ENCODE measurements around the gene FAM227B. TPM values are rescaled to one million over a fixed set of nuclear protein-coding genes. Genes with fewer than 3 reads are reported as not detected.

Gene FAM227B
- total RNA-seq, 2 donors from 2014 or later, result 2.1 TPM; not detected in 1

DNA sequence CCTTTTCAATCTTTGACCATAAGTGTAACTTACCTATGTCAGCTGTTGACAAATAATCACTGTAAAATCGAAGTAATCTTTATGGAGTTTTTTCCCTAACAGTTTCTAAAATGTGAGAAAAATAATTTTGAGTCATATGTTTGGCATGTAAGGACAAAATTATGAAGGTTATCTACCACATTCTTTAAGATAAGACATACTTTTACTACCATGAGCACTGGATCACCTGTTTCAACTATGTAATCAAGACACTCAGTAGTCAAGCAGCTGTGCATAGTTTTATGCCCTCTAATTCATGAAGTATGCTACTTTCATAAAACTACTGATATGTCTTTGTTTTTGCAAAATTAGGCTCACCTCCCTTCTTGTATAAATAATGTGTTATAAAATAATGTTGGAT, 185.4 kb downstream of the FAM227B start:
- WGBS, 2 donors, result 25 to 30% methylated on average over 1 of the region's 1 CpG
- ATAC-seq, result no peak
- H3K27me3 ChIP-seq, result no peaks in the 10 kb centered on the region
- intact Hi-C loops (cut with DNase I), result no loop called here
- no peaks in the 10 kb centered on the region for H3K36me3 ChIP-seq (replicated peaks in 1 of 2; ENCODE audit: insufficient read depth in 1 of 2, low read depth in 2 of 2)
- peaks cover 4% of the 10 kb centered on the region for H3K4me1 ChIP-seq
- TF ChIP-seq, protein P1, sequence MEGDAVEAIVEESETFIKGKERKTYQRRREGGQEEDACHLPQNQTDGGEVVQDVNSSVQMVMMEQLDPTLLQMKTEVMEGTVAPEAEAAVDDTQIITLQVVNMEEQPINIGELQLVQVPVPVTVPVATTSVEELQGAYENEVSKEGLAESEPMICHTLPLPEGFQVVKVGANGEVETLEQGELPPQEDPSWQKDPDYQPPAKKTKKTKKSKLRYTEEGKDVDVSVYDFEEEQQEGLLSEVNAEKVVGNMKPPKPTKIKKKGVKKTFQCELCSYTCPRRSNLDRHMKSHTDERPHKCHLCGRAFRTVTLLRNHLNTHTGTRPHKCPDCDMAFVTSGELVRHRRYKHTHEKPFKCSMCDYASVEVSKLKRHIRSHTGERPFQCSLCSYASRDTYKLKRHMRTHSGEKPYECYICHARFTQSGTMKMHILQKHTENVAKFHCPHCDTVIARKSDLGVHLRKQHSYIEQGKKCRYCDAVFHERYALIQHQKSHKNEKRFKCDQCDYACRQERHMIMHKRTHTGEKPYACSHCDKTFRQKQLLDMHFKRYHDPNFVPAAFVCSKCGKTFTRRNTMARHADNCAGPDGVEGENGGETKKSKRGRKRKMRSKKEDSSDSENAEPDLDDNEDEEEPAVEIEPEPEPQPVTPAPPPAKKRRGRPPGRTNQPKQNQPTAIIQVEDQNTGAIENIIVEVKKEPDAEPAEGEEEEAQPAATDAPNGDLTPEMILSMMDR (IDR thresholded peaks at IDR 0.05), result no peak
- TF ChIP-seq POLR2A (IDR thresholded peaks at IDR 0.05), result no peak
- H3K27ac ChIP-seq, result no peak overlapping the region
- no peaks in the 10 kb centered on the region for H3K9me3 ChIP-seq
- no peak overlapping the region for H3K4me3 ChIP-seq
- no peak for DNase-seq

DNA sequence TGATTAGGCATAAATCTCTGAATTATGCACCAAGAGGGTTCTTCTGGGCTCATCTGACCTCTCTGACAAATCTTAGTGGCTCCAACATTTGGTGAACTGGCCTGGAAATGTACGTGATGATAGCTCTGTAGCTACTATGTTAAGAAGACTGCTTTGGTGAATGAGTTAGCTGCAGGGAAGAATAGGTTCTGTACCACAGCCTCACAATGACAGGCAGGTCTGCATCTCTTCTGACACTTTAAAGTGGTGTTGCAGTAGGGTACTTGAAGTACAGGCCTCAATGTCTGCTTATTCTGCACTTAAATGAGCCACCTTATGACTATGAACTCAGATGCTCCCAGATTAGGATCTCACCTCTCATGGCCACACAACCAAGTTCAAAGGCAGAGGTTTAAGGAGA, 190.6 kb downstream of the FAM227B start:
- Histone ChIP-seq H3K27me3 (no peaks in the 10 kb centered on the region), H3K36me3 (replicated peaks in 1 of 2; ENCODE audit: insufficient read depth in 1 of 2, low read depth in 2 of 2) (no peaks in the 10 kb centered on the region), H3K27ac (no peak overlapping the region), H3K4me1 (peaks cover under 1% of the 10 kb centered on the region), H3K9me3 (no peaks in the 10 kb centered on the region), H3K4me3 (no peak overlapping the region)
- intact Hi-C loops (cut with DNase I), result no loop called here
- TF ChIP-seq, protein P1 (IDR thresholded peaks at IDR 0.05), result no peak
- TF ChIP-seq POLR2A (IDR thresholded peaks at IDR 0.05), result no peak
- 74 to 91% methylated on average over 1 of the region's 1 CpG for WGBS, 2 donors
- no peak for DNase-seq
- no peak for ATAC-seq

DNA sequence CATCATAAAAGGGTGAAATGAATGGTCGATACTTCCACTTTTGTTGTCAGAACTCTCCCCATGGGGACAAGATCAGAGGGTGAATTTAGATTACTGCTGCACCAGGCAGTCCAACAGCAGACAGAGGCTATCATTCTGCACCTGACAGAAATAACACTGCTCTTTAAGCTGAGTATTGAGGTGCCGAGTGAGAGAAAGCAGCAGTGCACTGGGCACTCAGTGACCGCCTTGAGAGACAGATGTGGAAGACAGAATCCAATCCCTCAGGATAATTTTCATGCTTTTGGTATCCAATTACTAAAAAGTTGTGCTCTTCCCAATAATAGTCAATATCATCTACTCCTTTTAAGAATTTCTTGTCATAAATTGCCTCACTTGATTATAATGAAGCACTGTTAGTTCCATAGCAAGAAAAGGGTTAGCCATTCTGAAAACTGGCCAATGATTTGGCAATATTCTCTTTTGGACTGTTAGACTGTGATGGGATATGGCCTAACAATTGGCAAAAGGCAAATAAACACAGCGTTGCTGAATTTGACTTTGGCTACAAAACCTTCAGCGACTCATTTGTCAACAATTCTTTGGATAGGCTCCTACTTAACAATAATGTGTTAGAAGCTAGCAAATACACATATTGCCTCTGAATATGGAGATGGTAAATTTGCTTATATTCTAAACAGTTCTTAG, 192.1 kb downstream of the FAM227B start:
- intact Hi-C loops (cut with DNase I), result loop anchor here (10.0 kb wide), 1 partner anchor 574 kb away; no protein-coding TSS in a partner anchor
- ATAC-seq (no peak), DNase-seq (no peak)
- Histone ChIP-seq H3K9me3 (no peaks in the 10 kb centered on the region), H3K36me3 (replicated peaks in 1 of 2; ENCODE audit: insufficient read depth in 1 of 2, low read depth in 2 of 2) (no peaks in the 10 kb centered on the region), H3K4me3 (no peak overlapping the region), H3K4me1 (no peaks in the 10 kb centered on the region), H3K27ac (no peak overlapping the region), H3K27me3 (no peaks in the 10 kb centered on the region)
- no peak for TF ChIP-seq POLR2A (IDR thresholded peaks at IDR 0.05)
- 69 to 70% methylated on average over 5 of the region's 5 CpGs for WGBS, 2 donors

DNA sequence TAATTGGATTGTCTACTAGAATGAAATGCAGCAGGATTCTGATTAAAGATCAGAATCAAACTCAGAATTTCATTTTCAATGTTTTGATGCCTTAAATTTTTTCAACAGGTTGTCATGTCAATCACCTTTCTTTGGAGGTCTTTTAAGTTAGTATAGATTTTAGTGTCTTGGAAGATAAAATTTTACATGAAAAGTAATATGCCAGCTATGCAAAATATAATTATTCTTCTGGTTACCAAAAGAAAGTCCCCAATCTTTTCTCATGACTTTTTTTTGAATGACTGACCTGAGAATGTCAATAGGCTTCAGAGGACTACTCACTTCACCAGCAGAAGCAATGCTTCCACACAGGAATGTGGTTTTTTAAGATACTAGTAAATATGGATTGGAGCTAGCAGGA, 193.2 kb downstream of the FAM227B start:
- no peak for TF ChIP-seq POLR2A (IDR thresholded peaks at IDR 0.05)
- TF ChIP-seq, protein P1 (IDR thresholded peaks at IDR 0.05), result no peak
- H3K9me3 ChIP-seq, result no peaks in the 10 kb centered on the region
- ATAC-seq (no peak), DNase-seq (no peak)
- H3K4me1 ChIP-seq, result no peaks in the 10 kb centered on the region
- intact Hi-C loops (cut with DNase I), result loop anchor here (10.0 kb wide), 1 partner anchor 573 kb away; no protein-coding TSS in a partner anchor
- no peaks in the 10 kb centered on the region for H3K27me3 ChIP-seq
- no peaks in the 10 kb centered on the region for H3K36me3 ChIP-seq (replicated peaks in 1 of 2; ENCODE audit: insufficient read depth in 1 of 2, low read depth in 2 of 2)
- H3K4me3 ChIP-seq, result no peak overlapping the region
- no peak overlapping the region for H3K27ac ChIP-seq

DNA sequence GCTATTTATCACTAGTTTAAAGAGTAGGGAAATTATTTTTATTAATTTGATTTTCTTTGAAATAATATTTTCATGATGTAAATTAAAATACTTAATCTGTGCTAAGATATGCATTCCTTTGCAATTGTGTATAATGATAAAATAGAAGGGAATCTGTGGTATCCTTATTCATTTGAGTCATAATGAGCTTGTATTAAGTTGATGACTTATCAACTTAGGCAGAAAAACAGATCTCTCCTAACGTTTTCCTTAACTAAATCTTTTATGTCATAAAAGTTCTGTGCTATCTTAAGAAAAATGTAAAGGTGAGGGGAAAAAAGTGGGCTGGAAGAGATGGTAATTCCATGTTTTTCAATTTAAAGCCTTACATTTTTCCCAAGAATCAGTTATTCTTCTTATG, 195.7 kb downstream of the FAM227B start:
- no peak for DNase-seq
- intact Hi-C loops (cut with DNase I), result loop anchor here (10.0 kb wide), 1 partner anchor 570 kb away; no protein-coding TSS in a partner anchor
- no peaks in the 10 kb centered on the region for H3K36me3 ChIP-seq (replicated peaks in 1 of 2; ENCODE audit: insufficient read depth in 1 of 2, low read depth in 2 of 2)
- no peak for ATAC-seq
- no peaks in the 10 kb centered on the region for H3K27me3 ChIP-seq
- H3K4me3 ChIP-seq, result no peak overlapping the region
- H3K4me1 ChIP-seq, result no peaks in the 10 kb centered on the region
- no peak overlapping the region for H3K27ac ChIP-seq
- TF ChIP-seq, protein P1 (IDR thresholded peaks at IDR 0.05), result no peak
- no peak for TF ChIP-seq POLR2A (IDR thresholded peaks at IDR 0.05)
- no peaks in the 10 kb centered on the region for H3K9me3 ChIP-seq
- 34 to 51% methylated on average over 1 of the region's 1 CpG for WGBS, 2 donors

Measured in body of pancreas (tissue), 4 donors.